ENCODE measurements around the gene CLIP3. TPM values are rescaled to one million over a fixed set of nuclear protein-coding genes. Genes with fewer than 3 reads are reported as not detected.
A peak's percentile ranks its signal among the peaks of the same experiment; 100 is the strongest.

The CLIP3 gene, protein sequence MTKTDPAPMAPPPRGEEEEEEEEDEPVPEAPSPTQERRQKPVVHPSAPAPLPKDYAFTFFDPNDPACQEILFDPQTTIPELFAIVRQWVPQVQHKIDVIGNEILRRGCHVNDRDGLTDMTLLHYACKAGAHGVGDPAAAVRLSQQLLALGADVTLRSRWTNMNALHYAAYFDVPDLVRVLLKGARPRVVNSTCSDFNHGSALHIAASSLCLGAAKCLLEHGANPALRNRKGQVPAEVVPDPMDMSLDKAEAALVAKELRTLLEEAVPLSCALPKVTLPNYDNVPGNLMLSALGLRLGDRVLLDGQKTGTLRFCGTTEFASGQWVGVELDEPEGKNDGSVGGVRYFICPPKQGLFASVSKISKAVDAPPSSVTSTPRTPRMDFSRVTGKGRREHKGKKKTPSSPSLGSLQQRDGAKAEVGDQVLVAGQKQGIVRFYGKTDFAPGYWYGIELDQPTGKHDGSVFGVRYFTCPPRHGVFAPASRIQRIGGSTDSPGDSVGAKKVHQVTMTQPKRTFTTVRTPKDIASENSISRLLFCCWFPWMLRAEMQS
- total RNA-seq (1 to 10 TPM; 2.2 to 8.0 (median 4.3) TPM), polyA plus RNA-seq (1 to 10 TPM; 1.3 TPM)
- long read RNA-seq, donor 1 = 0 reads
- long read RNA-seq, donor 2 = 0 reads
- long read RNA-seq, donor 3, partial matches to known transcripts = 0 of 1 reads
- long read RNA-seq, donor 3, other reads (novel, unspliced or antisense) = 0 of 1 reads

DNA sequence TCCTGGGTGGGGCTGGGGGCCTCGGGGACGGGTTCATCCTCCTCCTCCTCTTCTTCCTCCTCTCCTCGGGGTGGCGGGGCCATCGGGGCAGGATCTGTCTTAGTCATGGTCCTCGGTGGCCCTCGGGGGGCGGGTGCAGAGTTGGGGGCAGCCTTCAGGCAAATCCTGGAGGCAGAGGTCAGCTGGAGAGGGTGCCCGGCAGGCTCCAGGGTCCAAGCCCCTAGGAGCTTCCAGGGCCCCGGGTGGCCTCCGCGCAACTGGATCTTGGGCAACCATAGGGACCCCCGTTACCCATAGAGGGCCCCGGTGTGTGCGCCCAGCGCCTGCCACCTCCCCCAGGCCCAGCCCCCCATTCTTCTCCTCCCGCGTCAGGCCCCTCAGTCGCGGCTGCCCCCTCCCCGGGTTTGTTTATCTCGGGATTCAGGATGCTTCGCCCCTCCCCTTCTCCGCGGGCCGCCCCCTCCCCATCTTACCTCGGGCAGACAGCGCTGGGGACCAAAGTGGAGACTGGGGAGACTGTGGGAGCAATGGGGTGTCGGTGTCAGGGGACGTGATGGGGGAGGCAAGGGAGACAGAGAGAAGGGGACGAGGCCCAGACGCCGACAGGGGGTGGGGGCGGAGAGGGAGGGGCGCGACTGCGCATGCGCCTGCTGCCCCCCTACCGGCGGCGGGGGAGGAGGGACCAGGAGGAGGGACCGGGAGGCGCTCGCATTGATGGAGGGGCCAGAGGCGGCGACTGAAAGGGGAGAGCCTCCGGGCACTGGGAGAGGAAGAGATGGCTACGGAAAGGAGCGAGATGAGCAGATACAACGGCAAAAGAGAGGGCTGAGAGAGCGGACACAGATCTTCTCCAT is at the start of gene CLIP3:
CLIP3 (minus strand) TSS at position 623 of the 854 bp plus-strand sequence; CDS start at position 107, 516 bp downstream.
- DNase-seq (peak; percentile 72 to 87 (median 74)), ATAC-seq (peak; percentile 70 to 87 (median 80))
- peaks cover 0 to 5% (median 0%) of the 10 kb centered on the region in 9 donors for H3K36me3 ChIP-seq
- peaks cover 0 to 9% (median 0%) of the 10 kb centered on the region in 9 donors for H3K27me3 ChIP-seq
- H3K27ac ChIP-seq = peak within 1 kb of the TSS in 6 of 12 donors; percentile 22 to 85 (median 50)
- no peak for TF ChIP-seq POLR2A (IDR thresholded peaks at IDR 0.05)
- TF ChIP-seq, protein P1, sequence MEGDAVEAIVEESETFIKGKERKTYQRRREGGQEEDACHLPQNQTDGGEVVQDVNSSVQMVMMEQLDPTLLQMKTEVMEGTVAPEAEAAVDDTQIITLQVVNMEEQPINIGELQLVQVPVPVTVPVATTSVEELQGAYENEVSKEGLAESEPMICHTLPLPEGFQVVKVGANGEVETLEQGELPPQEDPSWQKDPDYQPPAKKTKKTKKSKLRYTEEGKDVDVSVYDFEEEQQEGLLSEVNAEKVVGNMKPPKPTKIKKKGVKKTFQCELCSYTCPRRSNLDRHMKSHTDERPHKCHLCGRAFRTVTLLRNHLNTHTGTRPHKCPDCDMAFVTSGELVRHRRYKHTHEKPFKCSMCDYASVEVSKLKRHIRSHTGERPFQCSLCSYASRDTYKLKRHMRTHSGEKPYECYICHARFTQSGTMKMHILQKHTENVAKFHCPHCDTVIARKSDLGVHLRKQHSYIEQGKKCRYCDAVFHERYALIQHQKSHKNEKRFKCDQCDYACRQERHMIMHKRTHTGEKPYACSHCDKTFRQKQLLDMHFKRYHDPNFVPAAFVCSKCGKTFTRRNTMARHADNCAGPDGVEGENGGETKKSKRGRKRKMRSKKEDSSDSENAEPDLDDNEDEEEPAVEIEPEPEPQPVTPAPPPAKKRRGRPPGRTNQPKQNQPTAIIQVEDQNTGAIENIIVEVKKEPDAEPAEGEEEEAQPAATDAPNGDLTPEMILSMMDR (IDR thresholded peaks at IDR 0.05) = peak in 1 of 12 donors; percentile 23
- peak within 1 kb of the TSS; percentile 34 to 66 (median 56) for H3K4me3 ChIP-seq
- H3K4me1 ChIP-seq = peaks cover 0 to 15% (median 2%) of the 10 kb centered on the region in 12 donors
- 2 to 5% (median 2%) methylated on average over 29 to 51 of the region's 51 CpGs for WGBS, 4 donors
- H3K9me3 ChIP-seq = no peaks in the 10 kb centered on the region
- intact Hi-C loops (cut with DNase I) = no loop called here

DNA sequence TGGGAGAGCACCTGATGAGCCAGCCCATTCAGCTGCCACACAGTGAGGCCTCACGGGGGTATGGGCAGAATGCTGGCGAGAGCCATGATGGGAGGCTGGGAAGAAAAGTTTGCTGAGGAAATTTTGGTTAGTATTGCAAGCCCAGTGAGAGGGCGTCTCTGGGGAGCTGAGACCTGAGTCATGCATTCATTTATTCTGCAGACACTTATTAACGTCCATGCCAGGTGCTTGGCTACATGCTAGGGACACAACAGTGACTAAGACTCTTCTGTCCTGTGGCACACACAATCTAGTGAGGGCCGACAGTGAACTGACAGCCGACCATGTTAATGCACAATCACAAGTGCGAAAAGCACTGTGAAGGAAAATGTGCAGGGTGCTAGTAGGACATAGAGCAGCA is 49.2 kb upstream of the CLIP3 start:
- ATAC-seq = no peak
- peaks cover 0 to 3% (median 0%) of the 10 kb centered on the region in 12 donors for H3K4me1 ChIP-seq
- H3K36me3 ChIP-seq = peaks cover 0 to 30% (median 0%) of the 10 kb centered on the region in 9 donors
- 83 to 95% (median 92%) methylated on average over 7 of the region's 7 CpGs for WGBS, 4 donors
- H3K4me3 ChIP-seq = no peak overlapping the region
- no peaks in the 10 kb centered on the region for H3K27me3 ChIP-seq
- intact Hi-C loops (cut with DNase I) = no loop called here
- no peaks in the 10 kb centered on the region for H3K9me3 ChIP-seq
- DNase-seq = no peak
- H3K27ac ChIP-seq = no peak overlapping the region
- no peak for TF ChIP-seq POLR2A (IDR thresholded peaks at IDR 0.05)
- TF ChIP-seq, protein P1 (IDR thresholded peaks at IDR 0.05) = no peak

DNA sequence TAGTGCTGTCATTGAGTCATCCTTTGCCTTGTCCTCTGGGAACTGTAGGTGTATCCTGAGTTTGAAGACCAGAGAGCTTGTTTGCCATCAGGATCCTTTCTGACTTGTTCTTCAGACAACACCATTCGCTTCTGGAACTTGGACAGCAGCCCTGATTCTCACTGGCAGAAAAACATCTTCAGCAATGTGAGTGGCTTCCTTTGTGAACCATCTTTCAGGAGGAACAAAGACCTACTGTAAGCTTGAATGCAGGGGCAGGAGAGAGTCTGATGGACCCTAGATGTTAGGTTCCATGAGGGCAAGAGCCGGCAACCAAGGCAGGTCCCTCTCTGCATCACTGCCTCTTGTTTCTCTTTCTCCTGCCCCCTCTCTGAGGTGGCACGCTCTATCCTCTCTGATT is 48.7 kb upstream of the CLIP3 start:
- ATAC-seq = no peak
- H3K27me3 ChIP-seq = no peaks in the 10 kb centered on the region
- TF ChIP-seq, protein P1 (IDR thresholded peaks at IDR 0.05) = no peak
- no peak for TF ChIP-seq POLR2A (IDR thresholded peaks at IDR 0.05)
- peaks cover 0 to 3% (median 0%) of the 10 kb centered on the region in 12 donors for H3K4me1 ChIP-seq
- peaks cover 0 to 30% (median 0%) of the 10 kb centered on the region in 9 donors for H3K36me3 ChIP-seq
- WGBS, 4 donors = 60 to 75% (median 68%) methylated on average over 3 of the region's 3 CpGs
- no peak overlapping the region for H3K27ac ChIP-seq
- no peak for DNase-seq
- H3K9me3 ChIP-seq = no peaks in the 10 kb centered on the region
- intact Hi-C loops (cut with DNase I) = no loop called here
- no peak overlapping the region for H3K4me3 ChIP-seq

Measured in heart left ventricle (tissue), 16 donors.